Gastroesophageal sphincter (tissue), 3 donors: ENCODE results near the gene TMEM30B.

Experiments
- CTCF ChIP-seq, 4 experiments: fragments of 200-600 bp in 2 of 4; fragments of 450-650 bp in 2 of 4; sonication (generic) in 1 of 4; IDR thresholded peaks; one replicate each; pipeline ENCODE4 v1.5.1; 2017 to 2019; ENCODE audit warnings: antibody characterized with exemption in 4 of 4, mild to moderate bottlenecking in 2 of 4, moderate library complexity in 2 of 4
- EP300 ChIP-seq: sonication (generic); formaldehyde crosslinking; IDR thresholded peaks from one replicate; pipeline ENCODE4 v1.6.1; 2017; ENCODE audit warnings: antibody characterized with exemption, mild to moderate bottlenecking
- POLR2A ChIP-seq, 2 donors: fragments of 450-650 bp; IDR thresholded peaks; one replicate each; pipeline ENCODE4 v1.6.1; 2017; ENCODE audit warnings: antibody characterized with exemption in 2 of 2, mild to moderate bottlenecking in 2 of 2, moderate library complexity in 1 of 2

- TF ChIP-seq EP300 (no peak), CTCF (IDR thresholded peaks at IDR 0.05) (no peak), POLR2A (IDR thresholded peaks at IDR 0.05) (no peak)
Measured at GRCh38 chr14:61282746-61283145, 1.6 kb upstream of the TMEM30B start.
